CD1c-positive myeloid dendritic cell (primary cell): ENCODE measurements around the gene CYP2E1.
"Not testable (repeated sequence)": the region's sequence is repeated elsewhere in the genome, so short reads cannot be mapped to it uniquely, and the experiment has no call there.

Experiments
- DNase-seq: peaks from one replicate; pipeline ENCODE4 v3.0.0-alpha.2; 2016; ENCODE audit errors: extremely low spot score

The CYP2E1 gene

DNA sequence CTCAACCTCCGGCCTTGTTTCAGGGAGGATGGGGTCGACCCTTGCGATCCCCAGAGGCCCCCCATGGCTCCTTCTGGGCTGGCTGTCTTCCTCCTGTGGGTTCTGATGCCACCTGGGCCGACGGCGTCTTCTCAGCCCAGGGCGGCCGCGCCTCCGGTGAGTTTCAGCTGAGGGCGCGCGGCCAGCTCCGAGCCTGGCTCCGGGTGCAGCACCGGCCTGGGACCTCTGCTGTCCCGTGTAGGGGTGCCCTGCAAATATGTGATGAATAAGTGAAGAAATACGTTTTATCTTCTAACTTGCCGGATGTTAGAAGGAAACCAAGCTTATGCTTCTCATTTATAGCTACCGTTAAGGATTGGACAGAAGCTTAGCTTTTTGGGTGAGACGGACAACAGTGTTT, 42.6 kb downstream of the CYP2E1 start:
- DNase-seq, result not testable (repeated sequence)

DNA sequence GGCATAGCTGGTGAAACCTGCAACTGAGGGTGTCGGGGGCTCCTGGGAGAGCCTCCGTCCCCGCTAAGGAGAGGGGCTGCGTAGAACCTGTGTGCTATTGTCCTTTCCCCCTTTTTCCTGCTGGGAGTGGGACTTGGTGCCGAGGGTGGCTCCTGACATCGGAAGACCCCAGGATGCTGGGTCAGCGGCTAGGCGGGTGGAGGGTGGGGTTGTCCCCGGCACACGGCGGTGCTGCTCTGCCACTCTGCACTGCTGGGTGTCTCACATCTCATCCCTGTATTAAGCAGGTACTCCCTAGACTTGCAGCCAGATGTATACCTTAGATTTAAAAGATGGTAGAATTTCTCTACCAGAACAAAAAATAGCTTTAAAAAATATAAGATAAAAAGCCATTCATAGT, 44.9 kb downstream of the CYP2E1 start:
- DNase-seq, result not testable (repeated sequence)

DNA sequence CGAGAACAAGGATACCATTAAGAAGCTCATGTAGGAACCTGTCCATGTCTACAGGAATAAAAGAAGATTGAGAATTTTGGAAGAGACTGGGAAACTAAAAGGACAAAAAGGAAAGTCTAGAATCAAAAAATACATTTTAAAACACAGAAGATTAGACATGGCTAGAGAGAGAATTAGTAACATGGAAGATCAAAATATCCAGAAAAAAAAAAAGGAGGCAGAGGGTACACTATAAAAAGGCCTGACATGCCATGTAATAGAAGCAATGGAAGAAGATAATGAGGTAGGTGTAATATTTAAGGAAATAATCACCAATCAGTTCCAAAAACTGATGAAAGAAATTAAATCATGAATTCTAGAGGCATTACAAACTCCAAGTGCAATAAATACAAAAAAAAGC, 46.3 kb downstream of the CYP2E1 start:
- not testable (repeated sequence) for DNase-seq

DNA sequence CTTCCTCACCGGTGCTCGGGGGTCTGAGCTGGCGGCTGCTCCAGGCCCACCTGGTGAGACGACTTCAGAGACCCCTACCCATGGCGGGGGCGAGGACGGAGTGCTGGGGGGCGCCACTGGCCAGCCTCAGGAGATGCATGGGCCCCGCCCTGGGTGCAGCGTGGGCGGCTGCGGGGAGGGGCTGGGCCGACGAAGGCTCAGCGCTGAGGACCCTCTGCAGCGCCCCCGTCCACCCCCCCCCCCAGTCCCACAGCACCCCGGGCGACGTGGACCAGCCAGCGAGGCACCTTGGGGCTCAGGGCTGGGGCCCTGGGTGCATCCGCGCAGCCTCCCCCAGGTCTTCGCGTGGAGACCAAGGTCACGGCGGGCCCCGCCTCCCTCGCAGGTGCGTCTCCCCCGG, 49.9 kb downstream of the CYP2E1 start:
- not testable (repeated sequence) for DNase-seq
